SKM-1 (cell line): Measurements from ENCODE around the gene C11orf21.

Experiments
- DNase-seq: peaks from one replicate; lab custom pipeline; 2025; ENCODE audit not compliant: unreplicated experiment; lab: John Stamatoyannopoulos, UW

The C11orf21 gene

GRCh38 chr11:2321311-2321683, 19.6 kb upstream of the C11orf21 start:
- DNase-seq = no peak

GRCh38 chr11:2320568-2321310, 19.0 kb upstream of the C11orf21 start:
- no peak for DNase-seq

GRCh38 chr11:2319791-2320472, 18.2 kb upstream of the C11orf21 start:
- DNase-seq = no peak

GRCh38 chr11:2318707-2319106, 17.0 kb upstream of the C11orf21 start:
- no peak for DNase-seq

- DNase-seq = no peak
Measured at GRCh38 chr11:2318123-2318522, 16.4 kb upstream of the C11orf21 start.

- DNase-seq = no peak
Measured at GRCh38 chr11:2317354-2318050, 15.8 kb upstream of the C11orf21 start.

- no peak for DNase-seq
Measured at GRCh38 chr11:2316963-2317244, 15.2 kb upstream of the C11orf21 start.

- DNase-seq = no peak
Measured at GRCh38 chr11:2316169-2316962, 14.6 kb upstream of the C11orf21 start.

- no peak for DNase-seq
Measured at GRCh38 chr11:2315395-2316168, 13.9 kb upstream of the C11orf21 start.

GRCh38 chr11:2314525-2315394, 13.0 kb upstream of the C11orf21 start:
- DNase-seq = no peak

GRCh38 chr11:2314136-2314524, 12.4 kb upstream of the C11orf21 start:
- DNase-seq = no peak

- no peak for DNase-seq
Measured at GRCh38 chr11:2313051-2313951, 11.6 kb upstream of the C11orf21 start.

GRCh38 chr11:2312232-2313042, 10.7 kb upstream of the C11orf21 start:
- DNase-seq = no peak

GRCh38 chr11:2311353-2312133, 9.8 kb upstream of the C11orf21 start:
- no peak for DNase-seq

- DNase-seq = no peak
Measured at GRCh38 chr11:2310786-2311352, 9.2 kb upstream of the C11orf21 start.

GRCh38 chr11:2310073-2310785, 8.5 kb upstream of the C11orf21 start:
- no peak for DNase-seq
